CD14-positive monocyte (primary cell): ENCODE results near the gene PDZD8. TPM values are rescaled to one million over a fixed set of nuclear protein-coding genes. Genes with fewer than 3 reads are reported as not detected.

ENCODE experiments used
- DNase-seq, 3 donors: peaks; one replicate each; pipeline ENCODE4 v3.0.0-alpha.2; 2011 to 2022
- H2AFZ ChIP-seq: 2 replicates; pipeline ENCODE4 v1.6.0; 2012; ENCODE audit warnings: mild to moderate bottlenecking, low read depth, low read length, inconsistent platforms; ENCODE audit not compliant: insufficient read depth, poor library complexity, severe bottlenecking
- H3K27ac ChIP-seq, 2 donors: 1 replicate in 1 of 2; 2 replicates in 1 of 2; pipeline ENCODE4 v1.5.1; 2012 to 2013; ENCODE audit warnings: low read length in 2 of 2, control low read depth in 1 of 2, inconsistent platforms in 1 of 2, low read depth in 1 of 2, mild to moderate bottlenecking in 1 of 2
- H3K27me3 ChIP-seq, 2 donors: one replicate each; pipeline versions ENCODE4 v1.6.0 to v1.6.1; 2011 to 2013; ENCODE audit warnings: low read length in 2 of 2; ENCODE audit not compliant: control insufficient read depth in 2 of 2, insufficient read depth in 2 of 2
- H3K36me3 ChIP-seq, 2 donors: replicated peaks in 1 of 2; 1 replicate in 1 of 2; 2 replicates in 1 of 2; pipeline versions ENCODE4 v1.5.1 to v1.6.1; 2012 to 2013; ENCODE audit warnings: low read length in 2 of 2, control low read depth in 1 of 2, inconsistent platforms in 1 of 2, mild to moderate bottlenecking in 1 of 2; ENCODE audit not compliant: insufficient read depth in 2 of 2, control insufficient read depth in 1 of 2
- H3K4me1 ChIP-seq, 2 donors: 1 replicate in 1 of 2; 2 replicates in 1 of 2; pipeline versions ENCODE4 v1.5.1 to v1.6.1; 2012 to 2013; ENCODE audit warnings: low read length in 2 of 2, control low read depth in 1 of 2, inconsistent platforms in 1 of 2, mild to moderate bottlenecking in 1 of 2, moderate library complexity in 1 of 2; ENCODE audit not compliant: insufficient read depth in 2 of 2, control insufficient read depth in 1 of 2
- H3K4me2 ChIP-seq: replicated peaks from 2 replicates; pipeline ENCODE3; 2012; ENCODE audit warnings: low read length, moderate library complexity, mild to moderate bottlenecking; ENCODE audit not compliant: poor library complexity, severe bottlenecking; ENCODE audit errors: extremely low read depth
- H3K4me3 ChIP-seq, 3 experiments: fragments of 200-600 bp in 1 of 3; sonication (generic) in 1 of 3; replicated peaks in 1 of 3; 1 replicate in 2 of 3; 2 replicates in 1 of 3; pipeline ENCODE4 v1.5.1; 2011 to 2013; ENCODE audit warnings: low read length in 3 of 3, mild to moderate bottlenecking in 3 of 3, control low read depth in 2 of 3, low read depth in 2 of 3, inconsistent platforms in 1 of 3, moderate library complexity in 1 of 3
- H3K79me2 ChIP-seq: 2 replicates; pipeline ENCODE4 v1.6.0; 2012; ENCODE audit warnings: mild to moderate bottlenecking, control low read depth, inconsistent platforms, low read length, moderate library complexity; ENCODE audit not compliant: insufficient read depth
- H3K9ac ChIP-seq: 2 replicates; pipeline ENCODE4 v1.6.0; 2017; ENCODE audit warnings: low read length, mild to moderate bottlenecking; ENCODE audit not compliant: insufficient read depth, poor library complexity, severe bottlenecking
- H3K9me3 ChIP-seq, 2 donors: replicated peaks in 1 of 2; 1 replicate in 1 of 2; 2 replicates in 1 of 2; pipeline versions ENCODE4 v1.5.1 to v1.6.1; 2012 to 2013; ENCODE audit warnings: low read length in 2 of 2, control low read depth in 1 of 2; ENCODE audit not compliant: control insufficient read depth in 1 of 2, insufficient read depth in 1 of 2
- H4K20me1 ChIP-seq: 2 replicates; pipeline ENCODE4 v1.6.0; 2012; ENCODE audit warnings: mild to moderate bottlenecking, low read length, control low read depth, moderate library complexity; ENCODE audit not compliant: insufficient read depth
- H3K27ac Mint-ChIP-seq, 7 donors: one replicate each; pipeline ENCODE4 v1.8.0; 2020; ENCODE audit warnings: mild to moderate bottlenecking in 7 of 7, mixed read lengths in 7 of 7, moderate library complexity in 6 of 7, inconsistent platforms in 2 of 7
- H3K27me3 Mint-ChIP-seq, 3 donors: one replicate each; pipeline ENCODE4 v1.8.0; 2021 to 2022; ENCODE audit warnings: low read depth in 3 of 3, mild to moderate bottlenecking in 3 of 3, mixed read lengths in 3 of 3, moderate library complexity in 3 of 3, inconsistent platforms in 1 of 3
- H3K36me3 Mint-ChIP-seq, 2 donors: one replicate each; pipeline ENCODE4 v1.8.0; 2020; ENCODE audit warnings: mixed read lengths in 2 of 2, inconsistent platforms in 1 of 2, mild to moderate bottlenecking in 1 of 2
- H3K4me1 Mint-ChIP-seq: one replicate; pipeline ENCODE4 v1.8.0; 2020; ENCODE audit warnings: mild to moderate bottlenecking, mixed read lengths
- H3K4me3 Mint-ChIP-seq, 2 donors: one replicate each; pipeline ENCODE4 v1.8.0; 2020; ENCODE audit warnings: mild to moderate bottlenecking in 2 of 2, mixed read lengths in 2 of 2, moderate library complexity in 1 of 2
- H3K9me3 Mint-ChIP-seq, 7 donors: one replicate each; pipeline ENCODE4 v1.8.0; 2020 to 2022; ENCODE audit warnings: mixed read lengths in 7 of 7, mild to moderate bottlenecking in 6 of 7, moderate library complexity in 6 of 7, inconsistent platforms in 2 of 7
- CTCF ChIP-seq: fragments of 200-600 bp; IDR thresholded peaks from one replicate; pipeline ENCODE4 v1.8.0; 2022; ENCODE audit warnings: antibody characterized with exemption, mild to moderate bottlenecking
- WGBS: methylation state at CpG from one replicate; pipeline ENCODE4 v1.1.5; 2013; ENCODE audit warnings: missing lambda C conversion rate; ENCODE audit not compliant: insufficient coverage; 5-methylcytosine and 5-hydroxymethylcytosine counted together
- intact Hi-C, 2 donors: fragments of 100-400 bp; cut with micrococcal nuclease; formaldehyde crosslinking; loops; one replicate each; pipeline versions ENCODE4 v1.15.0 to v1.15.1; 2023
- polyA plus RNA-seq, 3 donors: library from polyadenylated mRNA; depleted of rRNA in 1 of 3; unstranded in 2 of 3; stranded (reverse) in 1 of 3; fragments of 300-500 nt in 2 of 3; fragments of >200 nt in 1 of 3; fragmentation: Illumina TruSeq in 2 of 3; gene quantifications; 1 replicate in 2 of 3; 2 replicates in 1 of 3; pipeline ENCODE4 v1.2.3, GENCODE V29; 2012 to 2021

PDZD8 gene
- polyA plus RNA-seq, 3 donors, result 4.6 to 104 (median 9.0) TPM

GRCh38 chr10:117275121-117275520 is 100.1 kb downstream of the PDZD8 start:
- Histone ChIP-seq H3K79me2 (no peaks in the 10 kb centered on the region), H4K20me1 (no peaks in the 10 kb centered on the region), H3K4me1 (no peaks in the 10 kb centered on the region), H3K36me3 (no peaks in the 10 kb centered on the region), H3K27me3 (no peaks in the 10 kb centered on the region), H3K27ac (no peak overlapping the region), H3K4me2 (no peak overlapping the region), H2AFZ (no peak overlapping the region), H3K4me3 (no peak overlapping the region), H3K9ac (no peak overlapping the region), H3K9me3 (no peaks in the 10 kb centered on the region)
- H3K9me3 Mint-ChIP-seq, result no peaks in the 10 kb centered on the region
- peaks cover 1 to 2% (median 2%) of the 10 kb centered on the region in 3 donors for H3K27me3 Mint-ChIP-seq
- no peak for TF ChIP-seq CTCF
- intact Hi-C loops, result no loop called here
- H3K4me1 Mint-ChIP-seq, result peaks cover 2% of the 10 kb centered on the region
- no peak overlapping the region for H3K4me3 Mint-ChIP-seq
- peaks cover 2 to 6% of the 10 kb centered on the region in 2 donors for H3K36me3 Mint-ChIP-seq
- no CpG with 5 or more reads among the region's 3 CpGs for WGBS
- no peak overlapping the region for H3K27ac Mint-ChIP-seq
- DNase-seq, result no peak

DNA sequence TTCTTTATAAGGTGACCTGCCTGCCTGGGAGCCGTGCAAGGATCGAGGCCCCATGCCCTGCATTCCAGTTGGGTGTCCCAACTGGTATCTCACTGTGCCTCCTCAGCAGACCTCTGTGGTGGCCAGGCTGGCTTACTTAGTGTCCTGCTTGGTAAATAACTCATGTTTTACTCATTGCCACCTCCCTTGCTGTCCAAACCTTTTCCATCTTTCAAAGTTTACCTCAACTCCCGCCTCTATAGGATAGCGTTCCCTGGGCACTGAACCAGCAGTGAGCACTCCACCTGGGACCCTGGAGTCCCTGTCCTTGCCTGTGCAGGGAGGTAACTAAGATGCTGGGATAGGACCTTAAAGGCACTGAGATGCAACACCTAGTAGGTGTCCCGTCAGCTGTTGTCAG is 100.7 kb downstream of the PDZD8 start:
- Histone ChIP-seq H2AFZ (no peak overlapping the region), H3K9ac (no peak overlapping the region), H4K20me1 (no peaks in the 10 kb centered on the region), H3K36me3 (no peaks in the 10 kb centered on the region), H3K9me3 (no peaks in the 10 kb centered on the region), H3K4me3 (no peak overlapping the region), H3K4me2 (no peak overlapping the region), H3K4me1 (no peaks in the 10 kb centered on the region), H3K79me2 (no peaks in the 10 kb centered on the region), H3K27me3 (no peaks in the 10 kb centered on the region), H3K27ac (no peak overlapping the region)
- DNase-seq, result no peak
- H3K4me3 Mint-ChIP-seq, result no peak overlapping the region
- H3K4me1 Mint-ChIP-seq, result peaks cover 2% of the 10 kb centered on the region
- intact Hi-C loops, result no loop called here
- no peak overlapping the region for H3K27ac Mint-ChIP-seq
- peaks cover 1 to 2% (median 2%) of the 10 kb centered on the region in 3 donors for H3K27me3 Mint-ChIP-seq
- H3K36me3 Mint-ChIP-seq, result peaks cover 2 to 5% of the 10 kb centered on the region in 2 donors
- no peak for TF ChIP-seq CTCF
- no peaks in the 10 kb centered on the region for H3K9me3 Mint-ChIP-seq
- WGBS, result 96% methylated on average over 3 of the region's 5 CpGs
